VCaP (cell line): ENCODE results near the gene SNX17.

Source experiments
- H3K27ac ChIP-seq: fragments of 450-650 bp; 2 replicates; pipeline ENCODE4 v1.5.1; 2017
- CTCF ChIP-seq: fragments of 450-650 bp; conservative IDR thresholded peaks from 2 replicates; pipeline ENCODE4 v1.5.1; 2017; ENCODE audit warnings: mild to moderate bottlenecking, moderate library complexity

The SNX17 gene, protein sequence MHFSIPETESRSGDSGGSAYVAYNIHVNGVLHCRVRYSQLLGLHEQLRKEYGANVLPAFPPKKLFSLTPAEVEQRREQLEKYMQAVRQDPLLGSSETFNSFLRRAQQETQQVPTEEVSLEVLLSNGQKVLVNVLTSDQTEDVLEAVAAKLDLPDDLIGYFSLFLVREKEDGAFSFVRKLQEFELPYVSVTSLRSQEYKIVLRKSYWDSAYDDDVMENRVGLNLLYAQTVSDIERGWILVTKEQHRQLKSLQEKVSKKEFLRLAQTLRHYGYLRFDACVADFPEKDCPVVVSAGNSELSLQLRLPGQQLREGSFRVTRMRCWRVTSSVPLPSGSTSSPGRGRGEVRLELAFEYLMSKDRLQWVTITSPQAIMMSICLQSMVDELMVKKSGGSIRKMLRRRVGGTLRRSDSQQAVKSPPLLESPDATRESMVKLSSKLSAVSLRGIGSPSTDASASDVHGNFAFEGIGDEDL

GRCh38 chr2:27370026-27370815 is at the start of gene SNX17, which contains the start of gene EIF2B4:
Gene SNX17, plus strand, starts transcription at chr2:27370616. Its CDS starts 128 bp downstream, at chr2:27370744.
Gene EIF2B4, minus strand, starts transcription at chr2:27370338. Its CDS starts 24 bp downstream, at chr2:27370314.
- H3K27ac ChIP-seq: peak within 1 kb of the TSS; percentile 93
- peak; percentile 88 for TF ChIP-seq CTCF

DNA sequence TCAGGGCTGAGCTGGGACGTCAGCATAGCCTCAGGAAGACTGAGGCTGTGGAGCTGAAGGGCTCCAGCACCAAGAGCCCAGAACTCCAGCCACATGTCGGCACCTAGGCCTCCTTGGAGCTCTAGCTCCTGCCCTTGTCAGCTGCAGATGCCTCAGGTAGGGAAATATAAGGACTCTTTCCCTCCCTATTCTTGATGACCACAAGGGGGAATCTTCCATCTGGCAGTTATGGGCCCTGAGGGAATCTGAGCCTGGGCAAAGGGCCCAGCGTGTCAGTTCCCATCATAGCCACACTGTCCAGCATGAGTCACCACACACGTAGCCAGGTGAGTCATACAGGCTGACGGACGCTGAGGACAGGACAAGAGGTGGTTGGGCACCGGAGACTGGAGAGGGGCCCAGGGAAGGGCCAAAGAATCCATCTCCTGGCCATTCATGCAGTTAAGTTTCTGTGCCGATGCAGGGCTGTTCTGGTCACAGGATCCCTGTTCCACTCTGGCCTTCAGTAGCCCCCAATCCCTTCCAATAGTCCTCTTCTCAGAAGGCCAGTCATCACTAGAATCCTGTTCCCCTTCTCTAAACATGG is 49.4 kb upstream of the SNX17 start:
- H3K27ac ChIP-seq: peak overlapping the region; percentile 94
- TF ChIP-seq CTCF: peak; percentile 60

- TF ChIP-seq CTCF: no peak
- H3K27ac ChIP-seq: peak overlapping the region; percentile 94
These were observed 48.1 kb upstream of the SNX17 start for GRCh38 chr2:27322301-27322765.

DNA sequence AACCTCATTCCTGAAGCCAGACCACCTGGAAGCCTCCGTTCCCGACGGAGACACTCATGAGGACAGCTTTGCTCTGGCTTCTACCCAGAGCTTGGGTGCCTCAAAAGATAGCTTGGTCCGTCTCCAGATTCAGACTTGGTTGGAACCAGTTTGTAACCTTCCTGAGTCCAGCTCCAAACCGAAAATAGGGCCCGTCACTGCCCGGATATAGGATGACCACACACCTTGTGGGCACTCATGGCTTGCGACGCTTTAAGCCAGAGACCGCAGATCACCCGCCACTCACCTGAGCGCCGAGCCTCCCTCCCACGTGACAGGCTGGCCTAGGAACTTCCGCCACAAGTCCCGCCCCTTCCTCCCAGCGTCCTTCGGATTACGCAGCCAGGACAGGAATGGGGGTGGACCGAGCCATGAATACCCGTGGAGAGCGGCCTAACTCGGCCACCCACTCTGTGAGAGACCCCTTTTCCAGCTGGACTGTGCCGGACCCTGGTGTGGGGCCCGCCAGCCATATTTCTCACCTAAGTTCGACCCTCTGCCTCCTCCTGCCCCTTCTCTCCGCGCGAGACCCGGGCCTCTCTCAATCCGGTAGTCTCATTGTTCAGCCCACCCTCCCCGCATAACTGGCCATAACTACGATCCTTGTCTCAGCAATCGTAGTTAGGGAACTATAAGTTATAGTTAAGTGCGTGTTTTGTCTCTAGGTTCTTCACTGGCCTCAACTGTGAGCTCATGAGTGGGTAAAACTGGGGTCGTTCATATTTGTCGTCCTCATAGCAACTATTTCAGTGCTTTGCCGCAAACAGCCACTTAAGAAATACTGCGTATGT is 47.4 kb upstream of the SNX17 start, which contains the start of gene MPV17:
Gene MPV17 (minus strand): TSS at position 332 of the 830 bp plus-strand sequence. CDS start 580 bp downstream, outside the sequence.
- TF ChIP-seq CTCF: no peak

DNA sequence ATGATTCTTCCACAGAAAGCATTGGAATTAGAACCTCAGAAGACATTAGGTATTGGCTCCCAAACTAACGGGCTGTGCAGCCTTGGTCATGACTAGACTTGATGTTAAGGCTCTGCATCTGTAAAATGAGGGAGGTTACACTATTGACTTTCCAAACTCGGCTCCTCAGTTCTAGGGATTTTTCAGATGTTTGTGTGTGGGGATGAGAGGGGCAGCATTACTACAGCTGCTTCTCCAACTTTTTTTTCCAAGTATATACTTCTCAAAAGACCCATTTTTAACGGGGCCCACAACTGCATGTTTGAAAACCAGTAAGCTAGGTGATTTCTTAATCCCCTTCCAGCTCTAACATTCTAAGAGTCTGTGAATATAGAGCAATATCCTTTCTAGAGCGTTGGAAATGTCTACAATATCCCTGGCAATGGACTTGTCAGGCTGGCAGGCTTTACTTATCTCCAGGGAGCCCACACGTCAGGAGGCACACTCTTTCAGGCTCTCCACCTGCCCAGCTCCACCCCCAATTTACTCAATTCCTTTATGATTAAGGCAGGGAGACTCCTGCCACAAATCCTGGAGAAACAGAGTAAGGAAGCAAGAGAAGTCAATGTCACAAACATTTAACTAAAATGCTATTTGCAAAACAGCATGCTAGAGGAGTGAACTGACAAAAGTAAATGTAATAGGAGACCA is 46.7 kb upstream of the SNX17 start:
- H3K27ac ChIP-seq: peak overlapping the region; percentile 94
- no peak for TF ChIP-seq CTCF

More for the DNA sequence above, 47.4 kb upstream of the SNX17 start, which contains the start of gene MPV17:
- peak within 1 kb of the TSS; percentile 94 for H3K27ac ChIP-seq

GRCh38 chr2:27324720-27325119 is 45.7 kb upstream of the SNX17 start:
- TF ChIP-seq CTCF: no peak
- no peak overlapping the region for H3K27ac ChIP-seq
